Activated T-helper 1 cell treated with anti-CD3 and anti-CD28 coated beads, Interleukin-12 subunit alpha, Interleukin-12 subunit beta, Interleukin-2, Interleukin-4 antibody, amounts not matched to agents 30 ng/mL and 10 ng/mL and 1 ng/mL, durations not matched to agents 14 hours and 24 hours and 36 hours (primary cell): Measurements from ENCODE around the gene PIEZO1. TPM values are rescaled to one million over a fixed set of nuclear protein-coding genes. Genes with fewer than 3 reads are reported as not detected.
"Not testable (repeated sequence)": the region's sequence is repeated elsewhere in the genome, so short reads cannot be mapped to it uniquely, and the experiment has no call there.

Experiments
- DNase-seq: peaks from one replicate; pipeline ENCODE4 v3.0.0; 2021; ENCODE audit warnings: low spot score
- H3K27ac Mint-ChIP-seq: one replicate; pipeline ENCODE4 v1.8.0; 2021; ENCODE audit warnings: mild to moderate bottlenecking, mixed read lengths
- H3K27me3 Mint-ChIP-seq: one replicate; pipeline ENCODE4 v1.8.0; 2022; ENCODE audit warnings: mild to moderate bottlenecking, moderate library complexity, mixed read lengths; ENCODE audit not compliant: insufficient read depth
- H3K36me3 Mint-ChIP-seq: one replicate; pipeline ENCODE4 v1.8.0; 2021; ENCODE audit warnings: low read depth, mixed read lengths
- H3K4me1 Mint-ChIP-seq: one replicate; pipeline ENCODE4 v1.8.0; 2021; ENCODE audit warnings: low read depth, mixed read lengths
- H3K4me3 Mint-ChIP-seq: one replicate; pipeline ENCODE4 v1.8.0; 2021; ENCODE audit warnings: mild to moderate bottlenecking, moderate library complexity, mixed read lengths
- H3K9me3 Mint-ChIP-seq: one replicate; pipeline ENCODE4 v1.8.0; 2021; ENCODE audit warnings: mixed read lengths
- intact Hi-C: fragments of 100-400 bp; cut with micrococcal nuclease; formaldehyde crosslinking; loops from one replicate; pipeline ENCODE4 v1.15.1; 2024
- total RNA-seq: library from RNA; stranded (reverse); gene quantifications from 2 replicates; pipeline ENCODE4 v1.2.3, GENCODE V29; 2022

The PIEZO1 gene
- total RNA-seq, 1 donor from 2014 or later: 217 TPM

GRCh38 chr16:88771781-88772180, 13.2 kb downstream of the PIEZO1 start:
- H3K36me3 Mint-ChIP-seq, H3K4me3 Mint-ChIP-seq, H3K27me3 Mint-ChIP-seq, intact Hi-C loops, H3K4me1 Mint-ChIP-seq, H3K27ac Mint-ChIP-seq, DNase-seq, H3K9me3 Mint-ChIP-seq: not testable (repeated sequence)

GRCh38 chr16:88771294-88771772, 13.7 kb downstream of the PIEZO1 start:
- H3K4me1 Mint-ChIP-seq: peaks cover 10% of the 10 kb centered on the region
- no peak for DNase-seq
- no peaks in the 10 kb centered on the region for H3K36me3 Mint-ChIP-seq
- H3K4me3 Mint-ChIP-seq: no peak overlapping the region
- intact Hi-C loops: no loop called here
- no peaks in the 10 kb centered on the region for H3K27me3 Mint-ChIP-seq
- no peaks in the 10 kb centered on the region for H3K9me3 Mint-ChIP-seq
- H3K27ac Mint-ChIP-seq: no peak overlapping the region

- intact Hi-C loops: no loop called here
These were observed 14.3 kb downstream of the PIEZO1 start for GRCh38 chr16:88770461-88771293.

GRCh38 chr16:88769617-88770460, 15.2 kb downstream of the PIEZO1 start:
- Mint-ChIP-seq H3K27me3 (no peaks in the 10 kb centered on the region), H3K4me1 (peaks cover 15% of the 10 kb centered on the region), H3K36me3 (no peaks in the 10 kb centered on the region), H3K27ac (no peak overlapping the region), H3K4me3 (no peak overlapping the region), H3K9me3 (no peaks in the 10 kb centered on the region)
- DNase-seq: no peak
- intact Hi-C loops: no loop called here

More at GRCh38 chr16:88770461-88771293, 14.3 kb downstream of the PIEZO1 start:
- Mint-ChIP-seq H3K4me1 (peaks cover 15% of the 10 kb centered on the region), H3K27me3 (no peaks in the 10 kb centered on the region), H3K9me3 (no peaks in the 10 kb centered on the region), H3K27ac (no peak overlapping the region), H3K36me3 (no peaks in the 10 kb centered on the region), H3K4me3 (no peak overlapping the region)
- no peak for DNase-seq

- no peak overlapping the region for H3K27ac Mint-ChIP-seq
- no peaks in the 10 kb centered on the region for H3K27me3 Mint-ChIP-seq
- DNase-seq: no peak
- H3K36me3 Mint-ChIP-seq: peaks cover 3% of the 10 kb centered on the region
- H3K4me1 Mint-ChIP-seq: peaks cover 15% of the 10 kb centered on the region
- H3K4me3 Mint-ChIP-seq: no peak overlapping the region
- intact Hi-C loops: no loop called here
- no peaks in the 10 kb centered on the region for H3K9me3 Mint-ChIP-seq
These were observed 16.8 kb downstream of the PIEZO1 start for GRCh38 chr16:88768071-88768783.

GRCh38 chr16:88767546-88768070, 17.4 kb downstream of the PIEZO1 start:
- no peaks in the 10 kb centered on the region for H3K27me3 Mint-ChIP-seq

GRCh38 chr16:88766975-88767374, 18.0 kb downstream of the PIEZO1 start:
- Mint-ChIP-seq H3K36me3 (peaks cover 4% of the 10 kb centered on the region), H3K4me3 (no peak overlapping the region), H3K27ac (no peak overlapping the region), H3K9me3 (no peaks in the 10 kb centered on the region), H3K4me1 (peaks cover 15% of the 10 kb centered on the region), H3K27me3 (no peaks in the 10 kb centered on the region)
- intact Hi-C loops: no loop called here
- no peak for DNase-seq

More at GRCh38 chr16:88767546-88768070, 17.4 kb downstream of the PIEZO1 start:
- peaks cover 4% of the 10 kb centered on the region for H3K36me3 Mint-ChIP-seq
- H3K4me3 Mint-ChIP-seq: no peak overlapping the region
- no peak for DNase-seq
- intact Hi-C loops: no loop called here
- no peak overlapping the region for H3K27ac Mint-ChIP-seq
- no peaks in the 10 kb centered on the region for H3K9me3 Mint-ChIP-seq
- peaks cover 15% of the 10 kb centered on the region for H3K4me1 Mint-ChIP-seq

GRCh38 chr16:88764913-88765349, 20.1 kb downstream of the PIEZO1 start:
- Mint-ChIP-seq H3K27me3 (no peaks in the 10 kb centered on the region), H3K27ac (no peak overlapping the region), H3K4me1 (peaks cover 15% of the 10 kb centered on the region), H3K4me3 (no peak overlapping the region), H3K36me3 (peaks cover 4% of the 10 kb centered on the region), H3K9me3 (no peaks in the 10 kb centered on the region)
- intact Hi-C loops: no loop called here
- no peak for DNase-seq

GRCh38 chr16:88764080-88764479, 20.9 kb downstream of the PIEZO1 start:
- H3K36me3 Mint-ChIP-seq: peaks cover 4% of the 10 kb centered on the region
- H3K4me3 Mint-ChIP-seq: no peak overlapping the region
- H3K9me3 Mint-ChIP-seq: no peaks in the 10 kb centered on the region
- H3K27ac Mint-ChIP-seq: no peak overlapping the region
- intact Hi-C loops: no loop called here
- peaks cover 20% of the 10 kb centered on the region for H3K4me1 Mint-ChIP-seq
- no peak for DNase-seq
- H3K27me3 Mint-ChIP-seq: no peaks in the 10 kb centered on the region

- Mint-ChIP-seq H3K27me3 (no peaks in the 10 kb centered on the region), H3K36me3 (peaks cover 4% of the 10 kb centered on the region), H3K4me3 (no peak overlapping the region), H3K9me3 (no peaks in the 10 kb centered on the region), H3K27ac (no peak overlapping the region), H3K4me1 (peaks cover 26% of the 10 kb centered on the region)
- DNase-seq: no peak
- intact Hi-C loops: no loop called here
These were observed 21.4 kb downstream of the PIEZO1 start for GRCh38 chr16:88763502-88764053.

- H3K27me3 Mint-ChIP-seq: no peaks in the 10 kb centered on the region
- DNase-seq: no peak
- intact Hi-C loops: no loop called here
- peaks cover 4% of the 10 kb centered on the region for H3K36me3 Mint-ChIP-seq
- no peaks in the 10 kb centered on the region for H3K9me3 Mint-ChIP-seq
- no peak overlapping the region for H3K27ac Mint-ChIP-seq
- H3K4me3 Mint-ChIP-seq: no peak overlapping the region
- H3K4me1 Mint-ChIP-seq: peaks cover 28% of the 10 kb centered on the region
These were observed 22.1 kb downstream of the PIEZO1 start for GRCh38 chr16:88762941-88763340.

- Mint-ChIP-seq H3K27me3 (no peaks in the 10 kb centered on the region), H3K4me1 (peaks cover 25% of the 10 kb centered on the region)
These were observed 22.7 kb downstream of the PIEZO1 start for GRCh38 chr16:88762258-88762870.

More at GRCh38 chr16:88762258-88762870, 22.7 kb downstream of the PIEZO1 start:
- Mint-ChIP-seq H3K36me3 (peaks cover 4% of the 10 kb centered on the region), H3K9me3 (no peaks in the 10 kb centered on the region), H3K4me3 (no peak overlapping the region), H3K27ac (no peak overlapping the region)
- DNase-seq: no peak
- intact Hi-C loops: no loop called here
